ENCODE measurements around the gene WIPF2.

The WIPF2 gene

DNA sequence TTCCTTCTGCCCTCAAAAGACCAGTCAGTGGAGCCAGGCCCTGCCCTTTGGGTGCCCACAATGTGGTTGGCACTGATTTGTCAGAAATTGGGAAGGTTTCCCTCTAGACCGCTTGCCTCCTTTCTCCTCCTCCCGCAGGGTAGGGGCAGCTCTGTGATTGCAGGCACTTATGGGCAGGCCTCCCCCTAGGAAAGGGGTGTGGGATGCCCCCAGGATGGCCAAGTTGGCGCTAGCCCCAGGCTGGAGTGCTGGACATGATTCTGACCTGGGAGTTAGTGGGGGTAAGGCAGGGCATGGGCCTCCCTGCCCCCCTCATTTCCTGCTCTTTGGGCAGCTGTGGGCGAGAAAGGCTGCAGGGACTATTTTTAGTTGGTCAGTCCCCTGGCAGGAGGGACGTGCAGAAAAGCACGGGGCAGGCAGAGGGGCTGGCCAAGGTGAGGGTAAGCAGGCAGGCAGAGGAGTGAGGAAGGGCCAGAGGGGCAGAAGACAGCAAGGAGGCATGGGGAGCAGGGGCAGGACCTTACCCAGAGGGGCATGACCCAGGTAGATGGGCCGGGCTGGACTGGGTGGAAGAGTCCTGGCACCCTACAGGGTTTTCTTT is 93.1 kb downstream of the WIPF2 start:
- TF ChIP-seq TAF1 (IDR thresholded peaks at IDR 0.05; ENCODE audit: borderline replicate concordance, insufficient read depth, low read length) (no peak), POLR2AphosphoS5 (IDR thresholded peaks at IDR 0.05; ENCODE audit: low read depth, low read length) (no peak), SIN3A (IDR thresholded peaks at IDR 0.05; ENCODE audit: borderline replicate concordance, insufficient read depth, low read length) (no peak), FOXP2 (optimal IDR thresholded peaks at IDR 0.05; ENCODE audit: borderline replicate concordance, extremely low read depth, extremely low read length, insufficient read depth) (no peak)
- TF ChIP-seq, protein P1, sequence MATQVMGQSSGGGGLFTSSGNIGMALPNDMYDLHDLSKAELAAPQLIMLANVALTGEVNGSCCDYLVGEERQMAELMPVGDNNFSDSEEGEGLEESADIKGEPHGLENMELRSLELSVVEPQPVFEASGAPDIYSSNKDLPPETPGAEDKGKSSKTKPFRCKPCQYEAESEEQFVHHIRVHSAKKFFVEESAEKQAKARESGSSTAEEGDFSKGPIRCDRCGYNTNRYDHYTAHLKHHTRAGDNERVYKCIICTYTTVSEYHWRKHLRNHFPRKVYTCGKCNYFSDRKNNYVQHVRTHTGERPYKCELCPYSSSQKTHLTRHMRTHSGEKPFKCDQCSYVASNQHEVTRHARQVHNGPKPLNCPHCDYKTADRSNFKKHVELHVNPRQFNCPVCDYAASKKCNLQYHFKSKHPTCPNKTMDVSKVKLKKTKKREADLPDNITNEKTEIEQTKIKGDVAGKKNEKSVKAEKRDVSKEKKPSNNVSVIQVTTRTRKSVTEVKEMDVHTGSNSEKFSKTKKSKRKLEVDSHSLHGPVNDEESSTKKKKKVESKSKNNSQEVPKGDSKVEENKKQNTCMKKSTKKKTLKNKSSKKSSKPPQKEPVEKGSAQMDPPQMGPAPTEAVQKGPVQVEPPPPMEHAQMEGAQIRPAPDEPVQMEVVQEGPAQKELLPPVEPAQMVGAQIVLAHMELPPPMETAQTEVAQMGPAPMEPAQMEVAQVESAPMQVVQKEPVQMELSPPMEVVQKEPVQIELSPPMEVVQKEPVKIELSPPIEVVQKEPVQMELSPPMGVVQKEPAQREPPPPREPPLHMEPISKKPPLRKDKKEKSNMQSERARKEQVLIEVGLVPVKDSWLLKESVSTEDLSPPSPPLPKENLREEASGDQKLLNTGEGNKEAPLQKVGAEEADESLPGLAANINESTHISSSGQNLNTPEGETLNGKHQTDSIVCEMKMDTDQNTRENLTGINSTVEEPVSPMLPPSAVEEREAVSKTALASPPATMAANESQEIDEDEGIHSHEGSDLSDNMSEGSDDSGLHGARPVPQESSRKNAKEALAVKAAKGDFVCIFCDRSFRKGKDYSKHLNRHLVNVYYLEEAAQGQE (IDR thresholded peaks at IDR 0.05; ENCODE audit: insufficient read depth in 1 of 2, low read depth in 2 of 2, low read length in 2 of 2): no peak

DNA sequence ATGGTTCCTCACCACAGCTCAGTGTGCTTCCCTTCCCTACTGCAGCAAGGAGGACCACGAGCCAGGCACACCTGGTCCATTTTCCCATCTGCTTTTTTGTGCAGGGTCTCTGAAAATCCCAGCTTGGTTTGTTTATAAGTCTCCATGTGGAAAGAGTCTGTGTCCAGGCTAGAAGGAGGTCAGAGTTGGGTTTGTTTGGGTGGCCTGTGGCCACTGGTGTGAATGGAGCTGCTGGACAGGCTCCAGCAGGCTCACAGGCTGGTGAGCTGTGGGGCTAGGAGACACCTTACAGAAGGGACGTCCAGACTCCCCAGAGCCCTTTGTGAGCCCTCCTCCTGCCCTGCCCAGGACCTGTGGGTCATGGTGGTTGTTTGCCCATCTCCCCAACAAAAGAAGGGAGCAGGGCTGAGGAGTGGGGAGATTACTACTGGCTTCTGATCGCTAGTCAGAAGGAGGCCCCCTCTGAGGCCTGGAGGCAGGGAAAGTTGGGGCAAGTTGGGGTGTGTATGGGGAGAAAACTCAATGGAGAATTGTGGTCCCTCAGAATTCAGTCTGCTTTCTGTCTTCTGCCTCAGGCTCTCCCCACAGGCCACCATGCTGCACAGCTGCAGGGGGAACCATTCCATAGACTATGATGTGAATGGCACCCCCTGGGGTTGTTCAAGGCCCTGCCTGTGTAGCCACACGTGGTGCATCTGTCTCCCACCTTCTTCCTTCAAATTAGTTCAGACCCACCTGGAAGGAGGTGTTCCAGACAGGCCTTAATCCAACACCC is 94.0 kb downstream of the WIPF2 start:
- TF ChIP-seq FOXP2 (optimal IDR thresholded peaks at IDR 0.05; ENCODE audit: borderline replicate concordance, extremely low read depth, extremely low read length, insufficient read depth) (no peak), SIN3A (IDR thresholded peaks at IDR 0.05; ENCODE audit: borderline replicate concordance, insufficient read depth, low read length) (no peak)

DNA sequence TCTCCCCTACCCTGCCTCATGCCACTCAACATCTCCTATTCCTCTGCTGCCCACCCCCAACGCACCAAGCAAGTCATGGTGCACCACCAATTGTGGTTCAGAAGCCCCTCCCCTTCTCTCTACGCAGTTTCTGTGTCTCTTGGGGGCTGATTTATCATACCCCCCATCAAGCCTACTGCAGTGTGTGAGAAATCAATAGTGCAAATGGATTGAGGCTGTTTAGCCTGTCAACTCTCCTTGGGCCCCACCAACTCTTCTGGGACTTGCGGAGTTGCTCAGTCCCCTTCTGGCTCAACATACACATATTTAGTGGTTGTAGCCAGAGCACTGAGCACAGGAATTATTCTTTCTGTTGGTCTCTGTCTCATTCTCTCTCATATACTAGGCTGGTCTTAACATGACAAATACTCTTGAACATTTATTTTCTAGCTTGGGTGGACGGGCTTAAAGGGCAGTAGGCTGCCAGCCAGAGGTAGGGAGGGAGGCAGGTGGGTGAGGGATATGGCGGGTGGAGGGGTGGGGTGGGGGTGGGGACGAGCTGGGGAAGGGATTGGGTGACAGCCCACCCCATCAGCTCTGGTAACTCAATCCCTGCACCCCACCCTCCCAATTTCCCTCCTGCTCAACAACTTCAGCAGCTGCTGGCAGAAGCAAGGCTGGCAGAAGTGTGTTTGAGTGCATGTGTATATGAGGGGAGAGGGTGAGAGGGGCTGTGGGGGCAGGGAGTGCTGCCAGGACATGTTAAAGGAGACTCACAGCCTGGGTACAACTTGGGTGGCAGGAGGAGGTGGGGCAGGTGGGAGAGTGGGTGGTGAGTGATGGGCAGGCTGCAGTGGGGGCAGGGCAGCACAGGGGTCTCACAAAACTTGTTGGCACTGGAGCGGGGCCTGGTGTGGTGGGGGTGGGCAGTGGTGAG is 94.8 kb downstream of the WIPF2 start:
- TF ChIP-seq POLR2AphosphoS5 (IDR thresholded peaks at IDR 0.05; ENCODE audit: low read depth, low read length): no peak
- TF ChIP-seq TAF1 (IDR thresholded peaks at IDR 0.05; ENCODE audit: borderline replicate concordance, insufficient read depth, low read length): no peak
- no peak for TF ChIP-seq SIN3A (IDR thresholded peaks at IDR 0.05; ENCODE audit: borderline replicate concordance, insufficient read depth, low read length)
- TF ChIP-seq, protein P1 (IDR thresholded peaks at IDR 0.05; ENCODE audit: insufficient read depth in 1 of 2, low read depth in 2 of 2, low read length in 2 of 2): no peak
- TF ChIP-seq FOXP2 (optimal IDR thresholded peaks at IDR 0.05; ENCODE audit: borderline replicate concordance, extremely low read depth, extremely low read length, insufficient read depth): no peak

DNA sequence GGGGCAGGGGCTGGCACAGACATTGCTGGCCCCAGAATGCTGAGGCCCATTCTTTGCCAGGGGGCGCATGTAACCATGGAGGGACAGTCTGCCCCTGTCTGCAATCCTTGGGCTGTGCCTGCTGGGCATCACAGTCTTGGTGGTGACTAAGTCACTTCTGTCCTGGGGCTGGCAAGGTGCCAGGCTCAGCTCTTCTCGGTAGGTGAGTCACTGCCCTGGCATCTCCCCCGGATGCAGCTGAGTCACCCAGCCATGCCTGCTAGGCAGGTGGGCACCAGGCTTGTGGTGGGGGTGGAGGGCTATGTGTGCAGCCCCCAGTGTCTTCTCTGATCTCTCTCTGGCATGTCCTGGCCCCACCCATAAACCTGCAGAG is 95.5 kb downstream of the WIPF2 start:
- TF ChIP-seq, protein P1 (IDR thresholded peaks at IDR 0.05; ENCODE audit: insufficient read depth in 1 of 2, low read depth in 2 of 2, low read length in 2 of 2): no peak
- peak; percentile 47 for TF ChIP-seq FOXP2 (optimal IDR thresholded peaks at IDR 0.05; ENCODE audit: borderline replicate concordance, extremely low read depth, extremely low read length, insufficient read depth)

DNA sequence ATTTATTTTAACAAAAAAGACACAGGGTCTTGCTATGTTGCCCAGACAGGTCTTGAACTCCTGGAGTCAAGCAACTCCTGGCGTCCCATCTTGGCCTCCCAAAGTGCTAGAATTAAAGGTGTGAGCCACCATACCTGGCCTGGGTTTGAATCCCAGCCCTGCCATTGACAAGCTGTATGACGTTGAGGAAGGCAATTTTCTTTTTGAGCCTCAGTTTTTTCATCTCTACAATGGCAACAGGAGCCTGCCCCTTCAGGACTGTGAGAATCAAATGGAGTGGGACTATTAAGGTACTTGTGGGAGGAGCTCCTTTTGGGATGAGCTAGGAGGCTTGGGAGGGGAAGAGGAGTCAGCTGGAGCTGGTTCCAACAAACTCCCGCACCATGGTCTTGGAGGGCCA is 96.1 kb downstream of the WIPF2 start:
- TF ChIP-seq, protein P1 (IDR thresholded peaks at IDR 0.05; ENCODE audit: insufficient read depth in 1 of 2, low read depth in 2 of 2, low read length in 2 of 2): no peak
- no peak for TF ChIP-seq FOXP2 (optimal IDR thresholded peaks at IDR 0.05; ENCODE audit: borderline replicate concordance, extremely low read depth, extremely low read length, insufficient read depth)
- no peak for TF ChIP-seq SIN3A (IDR thresholded peaks at IDR 0.05; ENCODE audit: borderline replicate concordance, insufficient read depth, low read length)
- no peak for TF ChIP-seq POLR2AphosphoS5 (IDR thresholded peaks at IDR 0.05; ENCODE audit: low read depth, low read length)
- TF ChIP-seq TAF1 (IDR thresholded peaks at IDR 0.05; ENCODE audit: borderline replicate concordance, insufficient read depth, low read length): no peak

Data from PFSK-1 (cell line).